Measurements from ENCODE around the gene THBS4.

THBS4 gene

GRCh38 chr5:80128141-80128540 is 93.0 kb downstream of the THBS4 start:
- ChIA-PET POLR2A (interaction anchor here (0.7 kb wide), 1 partner anchor 141 kb away, joined by 3 read pairs; no protein-coding TSS in a partner anchor), CTCF (no interaction called here)
- no peaks in the 10 kb centered on the region for H3K36me3 ChIP-seq (ENCODE audit: control insufficient read depth in 2 of 2, insufficient read depth in 1 of 2, low read length in 2 of 2)
- no peaks in the 10 kb centered on the region; the same call in 1 of the 2 replicates for H3K4me1 ChIP-seq (ENCODE audit: control insufficient read depth, insufficient read depth, low read length)
- TF ChIP-seq BCL6B (tag by site-specific recombination; IDR thresholded peaks at IDR 0.05) (no peak), PRDM6 (tag by site-specific recombination; IDR thresholded peaks at IDR 0.05) (0 out of 2 replicates have a peak, but pooled peaks have one; percentile 48)
- H3K9me3 ChIP-seq (ENCODE audit: control insufficient read depth, insufficient read depth, low read depth, low read length): no peaks in the 10 kb centered on the region
- H3K4me3 ChIP-seq (ENCODE audit: low read depth, low read length): no peak overlapping the region
- no peak overlapping the region for H3K27ac ChIP-seq (ENCODE audit: extremely low read depth, low read depth, low read length)

GRCh38 chr5:80129146-80129545 is 94.0 kb downstream of the THBS4 start:
- POLR2A ChIA-PET: no interaction called here
- TF ChIP-seq GLIS1 (tag by site-specific recombination; IDR thresholded peaks at IDR 0.05) (no peak), ZNF214 (tag by site-specific recombination; IDR thresholded peaks at IDR 0.05; ENCODE audit: borderline replicate concordance) (no peak), ZNF19 (tag by site-specific recombination; IDR thresholded peaks at IDR 0.05; ENCODE audit: low read depth) (no peak), GLI4 (tag by site-specific recombination; IDR thresholded peaks at IDR 0.05) (no peak), ZNF585B (tag by site-specific recombination; IDR thresholded peaks at IDR 0.05) (no peak), ZNF391 (tag by site-specific recombination; IDR thresholded peaks at IDR 0.05; ENCODE audit: borderline replicate concordance, low read depth) (no peak), RBAK (tag by site-specific recombination; IDR thresholded peaks at IDR 0.05) (no peak), ZNF645 (tag by site-specific recombination; IDR thresholded peaks at IDR 0.05) (no peak), OVOL3 (tag by site-specific recombination; IDR thresholded peaks at IDR 0.05) (no peak), INSM2 (tag by site-specific recombination; IDR thresholded peaks at IDR 0.05) (no peak), ZNF354C (tag by site-specific recombination; IDR thresholded peaks at IDR 0.05; ENCODE audit: borderline replicate concordance, low read depth) (no peak), ZNF639 (tag by site-specific recombination; IDR thresholded peaks at IDR 0.05) (no peak), SCRT1 (tag by site-specific recombination; IDR thresholded peaks at IDR 0.05; ENCODE audit: borderline replicate concordance) (no peak), ZNF837 (tag by site-specific recombination; IDR thresholded peaks at IDR 0.05) (no peak)

More at GRCh38 chr5:80129146-80129545, 94.0 kb downstream of the THBS4 start:
- H3K4me3 ChIP-seq (ENCODE audit: low read depth, low read length): no peak overlapping the region
- H3K36me3 ChIP-seq (ENCODE audit: control insufficient read depth in 2 of 2, insufficient read depth in 1 of 2, low read length in 2 of 2): no peaks in the 10 kb centered on the region
- CTCF ChIA-PET: no interaction called here
- H3K9me3 ChIP-seq (ENCODE audit: control insufficient read depth, insufficient read depth, low read depth, low read length): no peaks in the 10 kb centered on the region
- H3K4me1 ChIP-seq (ENCODE audit: control insufficient read depth, insufficient read depth, low read length): no peaks in the 10 kb centered on the region; the same call in 1 of the 2 replicates
- no peak overlapping the region for H3K27ac ChIP-seq (ENCODE audit: extremely low read depth, low read depth, low read length)

Measured in HEK293 (cell line).